Kidney epithelial cell (primary cell): ENCODE results near the gene MAGED1. TPM values are rescaled to one million over a fixed set of nuclear protein-coding genes. Genes with fewer than 3 reads are reported as not detected.

ENCODE experiments used
- DNase-seq: peaks from one replicate; pipeline ENCODE4 v3.0.0-alpha.2; 2010; ENCODE audit warnings: low read depth
- H3K27me3 ChIP-seq: 2 replicates; pipeline ENCODE4 v1.6.0; 2011; ENCODE audit warnings: low read length; ENCODE audit not compliant: control insufficient read depth, insufficient read depth
- H3K36me3 ChIP-seq: 2 replicates; pipeline ENCODE4 v1.5.1; 2011; ENCODE audit warnings: low read length; ENCODE audit not compliant: control insufficient read depth, insufficient read depth
- H3K4me3 ChIP-seq: 2 replicates; pipeline ENCODE4 v1.5.1; 2011; ENCODE audit warnings: low read depth, mild to moderate bottlenecking, control low read depth, low read length
- CTCF ChIP-seq: IDR thresholded peaks from 2 replicates; pipeline ENCODE4 v1.5.1; 2011; ENCODE audit warnings: mild to moderate bottlenecking, moderate library complexity, low read length, control low read depth, inconsistent platforms; ENCODE audit not compliant: insufficient read depth, poor library complexity, severe bottlenecking
- total RNA-seq: library from RNA; depleted of rRNA; stranded (reverse); fragments of >200 nt; gene quantifications from 2 replicates; pipeline ENCODE4 v1.2.3, GENCODE V29; 2015

The MAGED1 gene
- total RNA-seq, 1 donor from 2014 or later: 71.8 TPM

DNA sequence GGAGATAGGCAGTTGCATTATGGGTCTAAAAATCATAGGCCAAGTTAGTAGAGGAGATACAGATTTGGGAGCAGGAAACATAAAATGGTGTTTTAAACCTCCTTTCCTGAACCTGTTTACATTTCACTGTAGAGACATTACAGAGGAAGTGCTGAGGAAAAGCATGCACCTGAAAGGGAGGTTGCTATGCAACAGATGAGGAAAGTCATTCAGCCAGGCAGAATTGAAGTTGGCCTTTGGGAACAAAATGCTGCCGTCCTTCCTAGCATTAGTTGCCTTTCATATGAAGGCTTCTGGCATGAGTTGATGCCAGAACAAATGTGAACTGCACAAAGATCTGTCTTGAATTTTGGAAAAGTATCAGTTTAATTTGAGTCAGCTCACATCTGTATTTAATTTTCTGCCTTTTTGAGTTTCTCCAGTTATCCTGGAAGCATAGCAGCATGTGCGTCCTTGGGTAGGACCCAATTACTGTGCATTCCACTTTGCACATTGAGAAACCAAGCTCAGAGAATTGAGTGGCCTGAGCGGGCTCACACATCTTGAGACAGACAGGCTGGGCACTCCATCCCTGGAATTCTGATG is 38.2 kb downstream of the MAGED1 start:
- Histone ChIP-seq H3K4me3 (no peak overlapping the region), H3K36me3 (no peaks in the 10 kb centered on the region), H3K27me3 (no peaks in the 10 kb centered on the region)
- no peak for DNase-seq
- no peak for TF ChIP-seq CTCF

Other genes starting within 250 kb of the MAGED1 start
- 0.96 TPM in 1 of 2 replicates, not detected in the other for gene CENPVL2, start 210.8 kb upstream of the MAGED1 start, total RNA-seq
- gene CENPVL1, start 183.1 kb upstream of the MAGED1 start, total RNA-seq: 0.96 TPM in 1 of 2 replicates, not detected in the other
- gene GSPT2, start 150.2 kb upstream of the MAGED1 start, total RNA-seq: 6.6 and 9.9 TPM in 2 replicates
- 46.3 and 52.5 TPM in 2 replicates for gene MAGED4B, start 175.6 kb downstream of the MAGED1 start, total RNA-seq